Activated T-helper 1 cell treated with anti-CD3 and anti-CD28 coated beads, Interleukin-12 subunit alpha, Interleukin-12 subunit beta, Interleukin-2, Interleukin-4 antibody, amounts not matched to agents 30 ng/mL and 10 ng/mL and 1 ng/mL, durations not matched to agents 14 hours and 24 hours and 36 hours (primary cell): Measurements from ENCODE around the gene PDIA5. TPM values are rescaled to one million over a fixed set of nuclear protein-coding genes. Genes with fewer than 3 reads are reported as not detected.

ENCODE experiments used
- DNase-seq: peaks from one replicate; pipeline ENCODE4 v3.0.0; 2021; ENCODE audit warnings: low spot score
- H3K27ac Mint-ChIP-seq: one replicate; pipeline ENCODE4 v1.8.0; 2021; ENCODE audit warnings: mild to moderate bottlenecking, mixed read lengths
- H3K27me3 Mint-ChIP-seq: one replicate; pipeline ENCODE4 v1.8.0; 2022; ENCODE audit warnings: mild to moderate bottlenecking, moderate library complexity, mixed read lengths; ENCODE audit not compliant: insufficient read depth
- H3K36me3 Mint-ChIP-seq: one replicate; pipeline ENCODE4 v1.8.0; 2021; ENCODE audit warnings: low read depth, mixed read lengths
- H3K4me1 Mint-ChIP-seq: one replicate; pipeline ENCODE4 v1.8.0; 2021; ENCODE audit warnings: low read depth, mixed read lengths
- H3K4me3 Mint-ChIP-seq: one replicate; pipeline ENCODE4 v1.8.0; 2021; ENCODE audit warnings: mild to moderate bottlenecking, moderate library complexity, mixed read lengths
- H3K9me3 Mint-ChIP-seq: one replicate; pipeline ENCODE4 v1.8.0; 2021; ENCODE audit warnings: mixed read lengths
- intact Hi-C: fragments of 100-400 bp; cut with micrococcal nuclease; formaldehyde crosslinking; loops from one replicate; pipeline ENCODE4 v1.15.1; 2024
- total RNA-seq: library from RNA; stranded (reverse); gene quantifications from 2 replicates; pipeline ENCODE4 v1.2.3, GENCODE V29; 2022

The PDIA5 gene
- total RNA-seq, 1 donor from 2014 or later: 31.1 TPM

DNA sequence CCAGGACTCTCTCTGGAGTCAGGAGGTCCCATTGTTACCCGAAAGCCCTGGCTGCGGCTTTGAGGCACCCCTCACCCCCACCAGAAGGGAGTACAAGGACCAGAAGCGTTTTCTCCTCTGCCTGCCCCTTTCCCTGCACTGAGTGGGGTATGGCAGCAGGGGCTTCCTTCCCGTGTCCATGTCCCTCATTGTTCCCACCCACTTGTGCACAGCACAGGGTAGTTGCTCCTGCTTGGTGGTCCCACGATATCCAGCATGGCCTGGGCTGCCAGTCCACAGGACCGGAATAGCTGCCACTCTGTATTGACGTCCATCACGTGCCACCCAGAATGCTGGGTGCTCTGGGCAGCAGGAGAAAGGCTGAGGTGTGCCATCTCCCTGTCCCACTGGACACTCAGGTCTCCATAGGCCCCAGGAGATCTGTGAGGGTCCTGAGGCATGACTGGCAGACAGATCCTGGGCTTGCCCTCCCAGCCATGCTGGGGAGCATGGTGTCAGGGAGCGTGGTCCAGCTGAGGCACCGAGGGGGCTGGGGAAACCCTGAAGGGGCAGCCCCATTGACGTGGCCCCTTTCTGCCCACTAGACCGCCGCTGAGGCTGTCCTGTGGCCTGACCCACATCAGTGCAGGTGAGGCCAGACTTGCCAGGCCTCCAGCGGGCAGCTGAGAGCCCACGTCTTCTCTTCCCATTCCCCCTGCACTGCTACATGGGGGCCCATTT lies 89.6 kb downstream of the PDIA5 start:
- peaks cover 27% of the 10 kb centered on the region for H3K36me3 Mint-ChIP-seq
- H3K27me3 Mint-ChIP-seq: no peaks in the 10 kb centered on the region
- no peak overlapping the region for H3K4me3 Mint-ChIP-seq
- peaks cover 4% of the 10 kb centered on the region for H3K9me3 Mint-ChIP-seq
- H3K27ac Mint-ChIP-seq: no peak overlapping the region
- intact Hi-C loops: no loop called here
- no peak for DNase-seq
- no peaks in the 10 kb centered on the region for H3K4me1 Mint-ChIP-seq

DNA sequence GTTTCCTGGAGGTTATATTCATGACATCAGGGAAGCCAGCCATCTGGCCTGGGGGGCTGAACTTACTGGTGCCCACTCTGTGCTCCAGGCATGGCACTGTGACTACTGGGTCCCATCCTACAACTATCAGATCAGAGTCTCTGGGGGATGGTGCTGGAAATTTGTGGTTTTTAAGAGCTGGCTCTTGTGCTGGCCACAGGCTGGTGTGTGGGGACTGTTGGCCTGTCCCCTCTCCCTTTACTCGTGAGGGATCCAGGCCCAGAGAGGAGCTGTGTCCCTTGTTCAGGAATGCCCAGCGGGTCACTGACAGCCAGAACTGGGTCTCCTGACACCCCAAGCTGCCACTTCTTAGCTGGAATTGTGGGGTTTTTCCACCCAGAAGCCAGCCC lies 90.4 kb downstream of the PDIA5 start:
- DNase-seq: no peak
- H3K27ac Mint-ChIP-seq: no peak overlapping the region

DNA sequence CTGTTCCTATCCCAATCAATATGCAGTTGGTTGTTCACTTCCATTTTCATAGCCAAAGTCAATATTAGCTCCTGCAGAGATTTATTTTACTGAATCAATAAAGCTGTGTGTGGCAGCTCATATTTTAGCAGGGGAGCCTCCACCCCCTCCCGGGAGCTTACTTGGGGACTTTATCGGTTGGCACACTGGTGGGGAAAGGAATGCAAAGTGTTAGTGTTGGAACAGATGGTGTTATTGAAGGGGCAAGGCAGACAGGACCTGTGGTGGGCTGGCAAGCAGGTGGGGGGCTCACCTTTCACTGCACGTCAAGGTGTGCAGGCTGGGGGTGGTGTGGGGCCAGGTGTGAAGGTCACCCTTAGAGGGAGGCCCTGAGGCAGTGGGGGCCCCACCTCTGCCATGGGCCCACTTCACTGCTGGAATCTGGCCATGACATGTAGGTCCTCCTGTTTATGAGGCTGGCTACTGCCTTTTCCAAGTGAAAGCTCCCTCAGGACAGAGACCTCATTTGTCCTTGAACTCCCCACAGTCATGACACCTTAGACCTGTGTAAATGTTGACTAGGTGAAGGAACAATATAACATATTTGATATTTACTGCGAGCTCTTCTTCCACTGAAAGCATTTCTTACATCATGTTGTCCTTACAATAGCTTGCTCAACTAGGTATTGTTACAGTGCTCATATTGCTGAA lies 90.9 kb downstream of the PDIA5 start:
- H3K9me3 Mint-ChIP-seq: no peaks in the 10 kb centered on the region
- H3K27me3 Mint-ChIP-seq: no peaks in the 10 kb centered on the region
- H3K4me1 Mint-ChIP-seq: no peaks in the 10 kb centered on the region
- H3K27ac Mint-ChIP-seq: no peak overlapping the region
- no peak for DNase-seq
- H3K4me3 Mint-ChIP-seq: no peak overlapping the region
- peaks cover 16% of the 10 kb centered on the region for H3K36me3 Mint-ChIP-seq
- intact Hi-C loops: no loop called here

More for the DNA sequence above, 90.4 kb downstream of the PDIA5 start:
- Mint-ChIP-seq H3K36me3 (peaks cover 19% of the 10 kb centered on the region), H3K4me3 (no peak overlapping the region), H3K9me3 (peaks cover under 1% of the 10 kb centered on the region), H3K4me1 (no peaks in the 10 kb centered on the region), H3K27me3 (no peaks in the 10 kb centered on the region)
- intact Hi-C loops: no loop called here

DNA sequence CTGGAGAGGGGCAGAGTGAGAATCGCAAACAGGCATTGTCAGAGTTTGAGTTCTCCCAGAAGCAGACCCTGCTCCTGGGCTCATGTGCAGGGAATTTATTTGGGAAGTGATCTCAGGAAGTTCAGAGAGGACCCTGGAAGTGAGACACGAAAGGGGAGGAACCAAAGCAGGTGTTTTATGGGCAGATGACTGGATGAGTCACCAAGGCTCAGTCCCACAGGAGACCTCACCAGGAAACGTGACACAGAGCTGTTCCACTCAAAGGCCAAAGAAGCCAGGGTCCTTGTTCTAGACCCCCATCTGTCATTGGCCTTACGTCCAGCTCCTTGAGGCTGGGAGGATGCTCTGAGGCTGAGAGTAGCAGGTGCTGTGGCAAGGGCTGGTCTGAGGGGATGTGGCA lies 91.5 kb downstream of the PDIA5 start:
- Mint-ChIP-seq H3K27ac (no peak overlapping the region), H3K36me3 (peaks cover 12% of the 10 kb centered on the region), H3K4me1 (no peaks in the 10 kb centered on the region), H3K4me3 (no peak overlapping the region), H3K9me3 (no peaks in the 10 kb centered on the region), H3K27me3 (no peaks in the 10 kb centered on the region)
- intact Hi-C loops: no loop called here
- no peak for DNase-seq

DNA sequence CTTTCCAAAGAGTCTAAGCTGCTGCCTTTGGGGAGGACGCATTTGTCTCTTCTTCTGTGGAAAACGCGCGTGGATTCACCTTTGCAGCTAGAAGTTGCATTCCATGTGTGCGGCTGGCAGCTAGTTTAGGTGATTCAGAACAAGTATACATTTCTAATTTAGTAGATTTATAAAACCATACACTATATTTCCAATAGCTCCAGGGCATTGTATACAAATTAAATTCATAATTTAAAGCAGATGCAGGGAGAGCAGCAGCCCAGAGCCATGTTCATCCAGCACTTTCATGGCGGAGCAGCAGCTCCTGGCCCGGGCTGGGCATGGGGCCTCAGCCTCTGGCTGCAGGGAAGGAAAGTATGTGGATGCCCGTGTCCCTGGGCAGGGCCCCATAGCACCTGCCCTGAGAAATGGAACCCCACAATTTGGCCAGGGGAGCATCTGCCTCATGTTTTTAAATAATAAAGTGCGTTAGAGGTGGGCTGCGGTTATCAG lies 92.1 kb downstream of the PDIA5 start:
- Mint-ChIP-seq H3K27me3 (no peaks in the 10 kb centered on the region), H3K4me3 (no peak overlapping the region), H3K27ac (no peak overlapping the region), H3K4me1 (no peaks in the 10 kb centered on the region), H3K9me3 (no peaks in the 10 kb centered on the region), H3K36me3 (peaks cover 15% of the 10 kb centered on the region)
- DNase-seq: no peak
- intact Hi-C loops: no loop called here

DNA sequence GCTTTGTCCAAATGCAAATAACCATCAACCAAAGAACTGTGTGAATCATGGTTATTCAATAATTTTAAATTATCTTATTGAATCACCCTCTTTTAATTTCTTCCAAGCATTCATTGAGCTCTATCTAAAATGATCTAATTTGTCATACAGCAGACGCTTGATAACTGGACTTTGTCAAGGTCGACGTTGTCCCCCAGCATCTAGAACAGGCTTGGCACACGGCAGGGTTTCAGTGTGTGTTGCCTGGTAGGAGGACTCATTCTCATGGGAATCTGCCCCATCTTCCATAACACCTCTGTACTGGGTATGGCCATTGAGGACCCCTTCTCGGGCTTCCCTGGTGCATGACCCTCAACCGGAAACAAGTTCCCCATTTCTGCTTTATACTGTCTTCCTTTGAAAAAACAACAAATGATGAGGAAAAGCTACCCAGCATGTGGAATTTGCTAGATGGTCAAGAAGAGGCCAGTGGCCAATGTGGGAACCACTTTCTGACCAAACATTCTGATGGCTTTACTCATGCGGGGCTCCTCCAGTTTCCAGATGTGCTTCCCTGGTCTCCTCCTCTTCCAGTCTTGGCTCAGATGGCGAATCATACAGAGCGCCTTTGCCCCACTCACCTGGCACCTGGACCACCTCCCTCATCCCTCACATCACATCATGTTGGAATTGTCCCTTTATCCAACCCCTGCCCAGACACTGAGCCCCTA lies 93.3 kb downstream of the PDIA5 start:
- Mint-ChIP-seq H3K4me3 (no peak overlapping the region), H3K27ac (no peak overlapping the region), H3K9me3 (peaks cover 4% of the 10 kb centered on the region), H3K36me3 (peaks cover 26% of the 10 kb centered on the region), H3K4me1 (no peaks in the 10 kb centered on the region), H3K27me3 (no peaks in the 10 kb centered on the region)
- intact Hi-C loops: no loop called here
- DNase-seq: no peak

DNA sequence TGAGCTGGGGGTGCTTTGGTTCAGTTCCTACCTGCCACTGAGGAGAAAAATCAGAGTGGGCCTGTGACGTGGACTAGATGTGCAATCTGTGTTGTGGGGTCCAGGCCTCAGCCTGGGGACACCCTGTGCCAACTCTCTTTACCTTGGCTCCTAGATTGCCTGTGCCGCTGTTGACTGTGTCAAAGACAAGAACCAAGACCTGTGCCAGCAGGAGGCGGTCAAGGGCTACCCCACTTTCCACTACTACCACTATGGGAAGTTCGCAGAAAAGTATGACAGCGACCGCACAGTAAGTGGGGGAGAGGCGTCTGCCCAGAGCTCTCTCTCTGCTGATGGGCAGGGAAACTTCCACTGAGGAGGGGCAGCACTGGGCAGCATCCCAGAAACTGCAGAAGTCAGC lies 94.3 kb downstream of the PDIA5 start:
- Mint-ChIP-seq H3K36me3 (peaks cover 35% of the 10 kb centered on the region), H3K27me3 (no peaks in the 10 kb centered on the region), H3K4me3 (no peak overlapping the region), H3K27ac (no peak overlapping the region), H3K9me3 (peaks cover 5% of the 10 kb centered on the region), H3K4me1 (no peaks in the 10 kb centered on the region)
- no peak for DNase-seq
- intact Hi-C loops: no loop called here

DNA sequence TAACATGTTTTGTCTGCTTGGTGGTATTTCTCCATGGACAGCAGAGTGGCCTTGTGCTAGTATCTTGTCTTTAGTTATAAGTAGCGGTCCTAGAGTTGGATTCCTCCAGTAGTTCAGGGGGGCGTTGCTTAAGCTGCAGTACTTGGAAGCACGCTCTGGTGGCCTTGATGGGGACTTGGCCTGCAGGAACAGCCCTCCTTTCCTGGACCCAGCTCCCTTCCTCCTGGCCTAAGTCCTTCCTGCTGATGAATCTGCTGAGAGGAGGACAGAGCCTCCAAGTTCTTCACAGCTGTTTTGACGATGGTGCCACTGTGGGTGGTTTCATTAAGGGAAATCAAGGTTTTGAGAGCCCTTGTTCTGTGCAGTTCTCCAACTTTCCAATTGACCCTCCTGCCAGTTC lies 96.3 kb downstream of the PDIA5 start:
- peaks cover 5% of the 10 kb centered on the region for H3K9me3 Mint-ChIP-seq
- intact Hi-C loops: no loop called here
- H3K27ac Mint-ChIP-seq: no peak overlapping the region

DNA sequence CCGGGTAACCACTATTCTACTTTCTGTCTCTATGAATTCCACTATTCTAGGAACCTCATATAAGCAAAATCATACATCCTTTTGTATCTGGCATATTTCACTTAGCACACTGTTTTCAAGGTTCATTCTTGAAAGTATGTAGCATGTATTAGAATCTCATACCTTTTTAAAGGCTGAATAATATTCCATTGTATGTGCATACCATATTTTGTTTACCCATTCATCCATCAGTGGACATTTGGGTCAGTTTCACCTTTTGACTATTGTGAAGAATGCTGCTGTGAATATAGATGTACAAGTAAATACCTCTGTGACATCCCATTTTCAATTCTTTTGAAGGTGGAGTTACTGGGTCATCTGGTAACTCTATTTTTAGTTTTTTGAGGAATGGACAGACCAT lies 98.3 kb downstream of the PDIA5 start:
- DNase-seq: no peak
- H3K9me3 Mint-ChIP-seq: peaks cover 5% of the 10 kb centered on the region
- H3K4me3 Mint-ChIP-seq: no peak overlapping the region
- intact Hi-C loops: no loop called here
- peaks cover 41% of the 10 kb centered on the region for H3K36me3 Mint-ChIP-seq
- no peaks in the 10 kb centered on the region for H3K27me3 Mint-ChIP-seq
- no peaks in the 10 kb centered on the region for H3K4me1 Mint-ChIP-seq
- no peak overlapping the region for H3K27ac Mint-ChIP-seq

More for the DNA sequence above, 96.3 kb downstream of the PDIA5 start:
- no peak overlapping the region for H3K4me3 Mint-ChIP-seq
- no peaks in the 10 kb centered on the region for H3K4me1 Mint-ChIP-seq
- H3K27me3 Mint-ChIP-seq: no peaks in the 10 kb centered on the region
- DNase-seq: no peak
- H3K36me3 Mint-ChIP-seq: peaks cover 41% of the 10 kb centered on the region

DNA sequence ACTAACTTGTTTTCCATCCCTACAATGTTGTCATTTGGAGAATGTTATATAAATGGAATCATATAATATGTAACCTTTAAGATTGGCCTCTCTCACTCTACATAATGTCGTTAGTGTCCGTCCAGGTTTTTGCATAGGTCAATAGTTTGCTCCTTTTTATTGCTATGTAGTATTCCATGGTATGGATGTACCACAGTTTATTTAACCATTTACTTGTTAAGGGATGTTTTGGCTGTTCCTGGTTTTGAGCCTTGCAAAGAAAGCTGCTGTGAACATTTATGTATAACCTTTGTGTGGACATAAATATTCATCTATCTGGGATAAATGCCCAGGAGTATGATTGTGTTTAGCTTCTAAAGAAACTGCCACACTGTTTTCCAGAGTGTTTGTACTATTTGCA lies 100.9 kb downstream of the PDIA5 start:
- DNase-seq: no peak
- Mint-ChIP-seq H3K4me3 (no peak overlapping the region), H3K4me1 (no peaks in the 10 kb centered on the region), H3K9me3 (peaks cover 5% of the 10 kb centered on the region), H3K27me3 (no peaks in the 10 kb centered on the region), H3K36me3 (peaks cover 32% of the 10 kb centered on the region), H3K27ac (no peak overlapping the region)
- intact Hi-C loops: no loop called here

DNA sequence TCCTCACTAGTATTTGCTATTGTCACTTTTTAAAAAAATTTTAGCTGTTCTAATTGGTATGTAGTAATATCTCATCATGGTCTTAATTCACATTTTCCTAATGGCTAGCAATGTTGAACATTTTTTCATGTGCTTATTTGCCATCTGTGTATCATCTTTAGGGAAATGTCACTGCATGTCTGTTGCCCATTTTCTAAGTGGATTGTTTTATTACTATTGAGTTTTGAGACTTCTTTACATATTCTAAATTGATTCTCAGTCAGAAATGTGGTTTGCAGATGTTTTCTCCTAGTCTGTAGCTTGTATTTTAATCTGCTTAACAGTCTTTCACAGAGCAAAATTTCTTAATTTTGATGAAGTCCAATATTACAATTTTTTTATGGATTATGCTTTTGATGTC lies 101.3 kb downstream of the PDIA5 start:
- Mint-ChIP-seq H3K36me3 (peaks cover 32% of the 10 kb centered on the region), H3K9me3 (peaks cover 5% of the 10 kb centered on the region), H3K27ac (no peak overlapping the region), H3K4me3 (no peak overlapping the region), H3K4me1 (no peaks in the 10 kb centered on the region), H3K27me3 (no peaks in the 10 kb centered on the region)
- intact Hi-C loops: no loop called here
- no peak for DNase-seq

DNA sequence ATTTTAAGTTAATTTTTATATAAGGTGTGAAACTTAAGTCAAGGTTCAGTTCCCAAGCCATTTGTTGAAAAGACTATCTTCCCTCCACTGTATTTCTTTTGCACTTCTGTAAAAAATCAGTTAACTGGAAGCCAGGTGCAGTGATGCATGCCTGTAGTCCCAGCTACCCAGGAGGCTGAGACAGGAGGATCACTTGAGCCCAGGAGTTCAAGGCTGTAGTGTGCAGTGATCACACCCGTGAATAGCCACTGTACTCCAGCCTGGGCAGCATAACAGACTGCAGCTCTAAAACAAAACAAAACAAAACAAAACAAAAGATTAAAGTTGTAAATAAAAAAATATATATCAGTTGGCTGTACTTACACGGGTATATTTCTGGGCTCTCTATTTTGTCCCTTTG lies 101.8 kb downstream of the PDIA5 start:
- Mint-ChIP-seq H3K4me3 (no peak overlapping the region), H3K27me3 (no peaks in the 10 kb centered on the region), H3K27ac (no peak overlapping the region), H3K36me3 (peaks cover 31% of the 10 kb centered on the region), H3K9me3 (peaks cover 5% of the 10 kb centered on the region), H3K4me1 (no peaks in the 10 kb centered on the region)
- intact Hi-C loops: no loop called here
- no peak for DNase-seq

DNA sequence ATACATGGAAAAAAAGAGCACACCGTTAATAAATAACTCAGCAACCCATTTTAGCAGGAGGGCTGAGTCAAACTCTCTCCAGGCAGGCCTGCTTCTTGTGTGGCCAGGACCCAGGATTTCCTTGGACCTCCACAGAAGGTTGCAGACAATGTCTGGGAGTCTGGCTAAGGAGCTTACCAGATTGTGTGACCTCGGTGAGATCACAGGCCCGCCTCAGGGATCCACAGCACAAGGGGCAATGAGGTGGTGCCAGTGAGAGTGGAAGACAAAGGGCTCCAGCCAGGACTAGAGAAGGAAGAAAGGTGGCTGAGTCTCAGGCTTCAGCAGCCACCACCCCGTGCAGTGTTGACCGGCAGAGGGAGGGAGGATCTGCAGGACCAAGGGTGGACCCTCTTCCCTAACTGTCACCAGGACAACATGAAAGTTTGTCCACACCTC lies 102.7 kb downstream of the PDIA5 start:
- Mint-ChIP-seq H3K27me3 (no peaks in the 10 kb centered on the region), H3K27ac (no peak overlapping the region), H3K4me1 (no peaks in the 10 kb centered on the region), H3K9me3 (peaks cover 5% of the 10 kb centered on the region), H3K36me3 (peaks cover 23% of the 10 kb centered on the region), H3K4me3 (no peak overlapping the region)
- intact Hi-C loops: no loop called here
- DNase-seq: no peak
